Motor neuron (in vitro differentiated cells): ENCODE data around the gene PCDHB9. TPM values are rescaled to one million over a fixed set of nuclear protein-coding genes. Genes with fewer than 3 reads are reported as not detected.
"Not testable (repeated sequence)": the region's sequence is repeated elsewhere in the genome, so short reads cannot be mapped to it uniquely, and the experiment has no call there.

Experiments
- ATAC-seq, 8 experiments: fragments of 200-7000 bp; cut with Tn5 transposase; replicated peaks in 6 of 8; 2 replicates each; pipeline ENCODE4 v1.8.0; 2021; ENCODE audit warnings: mild to moderate bottlenecking in 8 of 8, moderate library complexity in 8 of 8
- H3K27ac ChIP-seq, 2 donors: fragments of 250-450 bp; sonication (Bioruptor Pico); 2 replicates each; pipeline ENCODE4 v1.9.0; 2021; ENCODE audit warnings: antibody characterized with exemption in 2 of 2, mild to moderate bottlenecking in 2 of 2, moderate library complexity in 1 of 2
- H3K4me1 ChIP-seq, 2 donors: fragments of 250-450 bp; sonication (Bioruptor Pico); replicated peaks in 1 of 2; 2 replicates each; pipeline ENCODE4 v1.6.1; 2021; ENCODE audit warnings: antibody characterized with exemption in 2 of 2, mild to moderate bottlenecking in 2 of 2, moderate library complexity in 1 of 2
- H3K4me3 ChIP-seq, 5 donors: fragments of 250-450 bp; sonication (Bioruptor Pico); 2 replicates each; pipeline ENCODE4 v1.9.0; 2021; ENCODE audit warnings: antibody characterized with exemption in 5 of 5, mild to moderate bottlenecking in 5 of 5, moderate library complexity in 4 of 5
- WGBS, 10 experiments: fragments of 450-650 bp; shearing (Covaris generic); methylation state at CpG; one replicate each; pipeline ENCODE4 v1.0.0; 2022; 5-methylcytosine and 5-hydroxymethylcytosine counted together
- in situ Hi-C, 9 experiments: fragments of 400-800 bp; cut with MboI; loops; one replicate each; pipeline ENCODE4 v1.15.0; 2021; ENCODE audit warnings: low sequenced_read_pairs in 9 of 9, low pct_unique_long_range_greater_than_20kb in 2 of 9; ENCODE audit not compliant: unreplicated experiment in 9 of 9
- total RNA-seq, 8 experiments: library from RNA; unstranded; fragments of 300-600 nt; gene quantifications; 2 replicates each; pipeline versions ENCODE4 v1.2.3 to v1.2.4, GENCODE V29; 2022

Gene PCDHB9
- total RNA-seq, result 10 to 100 TPM in 1 of 8 experiments, 1 to 10 TPM in 6, under 1 TPM in 1; 0.72 to 10.1 (median 2.3) TPM

DNA sequence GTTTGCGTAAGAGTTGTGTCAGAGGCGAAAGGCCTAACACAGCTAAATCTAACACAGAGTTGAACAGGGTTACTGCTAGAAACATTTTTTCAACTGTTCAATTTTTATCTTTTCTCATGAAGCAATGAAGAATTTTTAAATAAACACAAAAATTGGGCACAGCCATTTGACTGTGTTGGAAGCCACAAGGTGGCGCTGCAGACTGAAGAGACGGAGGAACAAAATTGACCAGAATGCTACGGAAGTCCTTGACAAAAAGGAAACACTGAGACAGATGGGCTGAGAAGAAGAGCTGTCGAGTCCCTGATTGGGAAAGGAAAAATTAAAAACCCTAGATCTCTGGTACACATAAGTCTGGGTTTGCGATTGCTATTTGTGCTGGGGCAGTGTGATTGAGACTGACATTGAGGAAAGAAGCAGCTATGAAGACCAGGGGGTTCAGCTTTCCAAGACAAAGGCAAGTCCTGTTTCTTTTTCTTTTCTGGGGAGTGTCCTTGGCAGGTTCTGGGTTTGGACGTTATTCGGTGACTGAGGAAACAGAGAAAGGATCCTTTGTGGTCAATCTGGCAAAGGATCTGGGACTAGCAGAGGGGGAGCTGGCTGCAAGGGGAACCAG is at the start of gene PCDHB9:
PCDHB9 (plus strand) TSS at position 265 of the 616 bp plus-strand sequence; CDS start at position 423, 158 bp downstream.
- H3K4me3 ChIP-seq, result peak within 1 kb of the TSS; percentile 13 to 36 (median 21)
- no peaks in the 10 kb centered on the region for H3K4me1 ChIP-seq
- H3K27ac ChIP-seq, result no peak within 1 kb of the TSS
- peak in 3 of 8 experiments; percentile 40 to 43 (median 42) for ATAC-seq
- 8 to 85% (median 33%) methylated on average over 2 to 7 of the region's 9 CpGs; no CpG with 5 or more reads in 1 of the 10 experiments for WGBS, 10 experiments
- in situ Hi-C loops, result loop anchor here in 4 of 9 experiments (25.0 kb wide), 1 partner anchor 375 kb away; no protein-coding TSS in a partner anchor

DNA sequence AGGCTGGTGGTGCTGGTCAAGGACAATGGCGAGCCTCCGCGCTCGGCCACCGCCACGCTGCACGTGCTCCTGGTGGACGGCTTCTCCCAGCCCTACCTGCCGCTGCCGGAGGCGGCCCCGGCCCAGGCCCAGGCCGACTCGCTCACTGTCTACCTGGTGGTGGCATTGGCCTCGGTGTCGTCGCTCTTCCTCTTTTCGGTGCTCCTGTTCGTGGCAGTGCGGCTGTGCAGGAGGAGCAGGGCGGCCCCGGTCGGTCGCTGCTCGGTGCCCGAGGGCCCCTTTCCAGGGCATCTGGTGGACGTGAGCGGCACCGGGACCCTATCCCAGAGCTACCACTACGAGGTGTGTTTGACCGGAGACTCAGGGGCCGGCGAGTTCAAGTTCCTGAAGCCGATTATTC is 49.6 kb upstream of the PCDHB9 start:
- WGBS, 10 experiments, result 25 to 80% (median 31%) methylated on average over 1 to 4 of the region's 34 CpGs; no CpG with 5 or more reads in 7 of the 10 experiments

DNA sequence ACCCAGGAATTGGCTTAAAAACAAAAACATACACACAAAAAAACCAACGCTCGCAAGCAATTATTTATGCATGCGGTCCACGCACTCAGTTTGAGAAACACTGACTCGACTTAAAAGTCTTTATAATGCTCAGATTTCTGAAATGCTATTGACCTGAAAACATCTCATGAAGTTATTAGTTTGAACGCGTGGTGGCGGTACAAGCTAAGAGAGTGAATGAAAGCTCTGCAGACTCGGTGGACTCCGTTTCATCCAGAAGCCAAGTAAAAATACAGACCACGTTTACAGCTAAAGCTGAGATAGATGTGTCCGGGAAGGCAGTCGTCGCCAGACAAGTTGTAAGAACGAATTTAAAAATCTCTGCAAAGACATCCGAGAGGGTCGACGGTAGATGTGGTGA is 37.1 kb upstream of the PCDHB9 start, which contains the start of gene PCDHB6:
PCDHB6 (plus strand) TSS at position 246 of the 400 bp plus-strand sequence. CDS start 201 bp downstream, outside the sequence.
- no peaks in the 10 kb centered on the region for H3K4me1 ChIP-seq
- whole genome bisulfite sequencing, 10 experiments, result 0 to 88% (median 6%) methylated on average over 1 to 18 of the region's 18 CpGs
- H3K4me3 ChIP-seq, result peak within 1 kb of the TSS in 3 of 5 donors; percentile 4 to 34 (median 21)
- H3K27ac ChIP-seq, result no peak within 1 kb of the TSS
- peak in 4 of 8 experiments; percentile 45 to 94 (median 70) for ATAC-seq
- in situ Hi-C loops, result loop anchor here in 1 of 9 experiments (25.0 kb wide), 1 partner anchor 112 kb away; no protein-coding TSS in a partner anchor

More for the DNA sequence above, 49.6 kb upstream of the PCDHB9 start:
- H3K27ac ChIP-seq, H3K4me3 ChIP-seq, ATAC-seq, H3K4me1 ChIP-seq, in situ Hi-C loops: not testable (repeated sequence)

DNA sequence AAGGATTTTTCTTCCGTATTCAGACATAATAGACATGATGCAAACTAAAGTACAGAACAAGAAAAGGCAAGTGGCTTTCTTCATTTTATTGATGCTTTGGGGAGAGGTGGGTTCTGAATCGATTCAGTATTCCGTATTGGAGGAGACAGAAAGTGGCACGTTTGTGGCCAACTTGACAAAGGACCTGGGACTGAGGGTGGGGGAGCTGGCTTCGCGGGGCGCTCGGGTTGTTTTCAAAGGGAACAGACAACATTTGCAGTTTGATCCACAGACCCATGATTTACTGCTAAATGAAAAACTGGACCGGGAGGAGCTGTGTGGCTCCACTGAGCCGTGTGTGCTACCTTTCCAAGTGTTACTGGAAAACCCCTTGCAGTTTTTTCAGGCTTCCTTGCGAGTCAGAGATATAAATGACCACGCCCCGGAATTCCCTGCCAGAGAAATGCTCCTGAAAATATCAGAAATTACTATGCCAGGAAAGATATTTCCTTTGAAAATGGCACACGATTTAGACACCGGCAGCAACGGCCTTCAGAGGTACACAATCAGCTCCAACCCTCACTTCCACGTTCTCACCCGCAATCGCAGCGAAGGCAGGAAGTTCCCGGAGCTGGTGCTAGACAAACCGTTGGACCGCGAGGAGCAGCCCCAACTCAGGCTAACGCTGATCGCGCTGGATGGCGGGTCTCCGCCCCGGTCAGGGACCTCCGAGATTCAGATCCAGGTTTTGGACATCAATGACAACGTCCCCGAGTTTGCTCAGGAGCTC is 36.6 kb upstream of the PCDHB9 start:
- H3K4me3 ChIP-seq, result peak overlapping the region in 3 of 5 donors; percentile 4 to 34 (median 21)
- H3K4me1 ChIP-seq, result no peaks in the 10 kb centered on the region
- H3K27ac ChIP-seq, result no peak overlapping the region
- ATAC-seq, result peak in 3 of 8 experiments; percentile 46 to 53 (median 52)
- WGBS, 10 experiments, result 5 to 96% (median 29%) methylated on average over 2 to 24 of the region's 33 CpGs
- in situ Hi-C loops, result loop anchor here in 1 of 9 experiments (25.0 kb wide), 1 partner anchor 112 kb away; no protein-coding TSS in a partner anchor

- WGBS, 10 experiments, result 0 to 73% (median 8%) methylated on average over 1 to 13 of the region's 13 CpGs; no CpG with 5 or more reads in 3 of the 10 experiments
- Histone ChIP-seq H3K27ac (no peak overlapping the region), H3K4me1 (no peaks in the 10 kb centered on the region), H3K4me3 (peak overlapping the region in 3 of 5 donors; percentile 4 to 34 (median 21))
- in situ Hi-C loops, result loop anchor here in 1 of 9 experiments (25.0 kb wide), 1 partner anchor 111 kb away; no protein-coding TSS in a partner anchor
- ATAC-seq, result no peak
Measured at GRCh38 chr5:141150993-141151325, 36.0 kb upstream of the PCDHB9 start.

GRCh38 chr5:141151632-141152031 is 35.3 kb upstream of the PCDHB9 start:
- in situ Hi-C loops, result loop anchor here in 1 of 9 experiments (25.0 kb wide), 1 partner anchor 111 kb away; no protein-coding TSS in a partner anchor
- ATAC-seq, H3K4me1 ChIP-seq, H3K27ac ChIP-seq: not testable (repeated sequence)
- 90% methylated on average over 16 of the region's 41 CpGs; no CpG with 5 or more reads in 9 of the 10 experiments for WGBS, 10 experiments
- H3K4me3 ChIP-seq, result peak overlapping the region in 1 of 5 donors; percentile 34

GRCh38 chr5:141152096-141152495 is 34.9 kb upstream of the PCDHB9 start:
- not testable (repeated sequence) for H3K27ac ChIP-seq, ATAC-seq, H3K4me1 ChIP-seq
- 0 to 90% (median 73%) methylated on average over 1 to 2 of the region's 36 CpGs; no CpG with 5 or more reads in 7 of the 10 experiments for WGBS, 10 experiments
- in situ Hi-C loops, result loop anchor here in 1 of 9 experiments (25.0 kb wide), 1 partner anchor 110 kb away; no protein-coding TSS in a partner anchor
- H3K4me3 ChIP-seq, result peak overlapping the region in 1 of 5 donors; percentile 14

- WGBS, 10 experiments, result 0 to 100% (median 36%) methylated on average over 1 to 21 of the region's 21 CpGs
- Histone ChIP-seq H3K4me1 (no peaks in the 10 kb centered on the region), H3K4me3 (peak overlapping the region in 3 of 5 donors; percentile 16 to 30 (median 25)), H3K27ac (no peak overlapping the region)
- in situ Hi-C loops, result loop anchor here in 1 of 9 experiments (25.0 kb wide), 1 partner anchor 107 kb away; no protein-coding TSS in a partner anchor
- ATAC-seq, result peak in 3 of 8 experiments; percentile 16 to 40 (median 18)
Measured at GRCh38 chr5:141155540-141156374, 31.2 kb upstream of the PCDHB9 start.

GRCh38 chr5:141157356-141157755 is 29.6 kb upstream of the PCDHB9 start:
- ATAC-seq, H3K4me1 ChIP-seq, H3K27ac ChIP-seq, H3K4me3 ChIP-seq: not testable (repeated sequence)
- in situ Hi-C loops, result loop anchor here in 1 of 9 experiments (25.0 kb wide), 1 partner anchor 105 kb away; no protein-coding TSS in a partner anchor
- 60% methylated on average over 3 of the region's 38 CpGs; no CpG with 5 or more reads in 9 of the 10 experiments for WGBS, 10 experiments

DNA sequence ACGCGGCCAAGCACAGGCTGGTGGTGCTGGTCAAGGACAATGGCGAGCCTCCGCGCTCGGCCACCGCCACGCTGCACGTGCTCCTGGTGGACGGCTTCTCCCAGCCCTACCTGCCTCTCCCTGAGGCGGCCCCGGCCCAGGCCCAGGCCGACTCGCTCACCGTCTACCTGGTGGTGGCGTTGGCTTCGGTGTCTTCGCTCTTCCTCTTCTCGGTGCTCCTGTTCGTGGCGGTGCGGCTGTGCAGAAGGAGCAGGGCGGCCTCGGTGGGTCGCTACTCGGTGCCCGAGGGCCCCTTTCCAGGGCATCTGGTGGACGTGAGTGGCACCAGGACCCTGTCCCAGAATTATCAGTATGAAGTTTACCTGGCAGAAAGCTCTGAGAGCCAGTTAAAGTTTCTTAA is 29.1 kb upstream of the PCDHB9 start:
- not testable (repeated sequence) for H3K4me3 ChIP-seq, H3K4me1 ChIP-seq, ATAC-seq, H3K27ac ChIP-seq
- in situ Hi-C loops, result loop anchor here in 1 of 9 experiments (25.0 kb wide), 1 partner anchor 104 kb away; no protein-coding TSS in a partner anchor
- WGBS, 10 experiments, result 20% methylated on average over 1 of the region's 28 CpGs; no CpG with 5 or more reads in 9 of the 10 experiments

- H3K4me1 ChIP-seq, result no peaks in the 10 kb centered on the region
- peak within 1 kb of the TSS in 1 of 5 donors; percentile 25 for H3K4me3 ChIP-seq
- H3K27ac ChIP-seq, result no peak within 1 kb of the TSS
- in situ Hi-C loops, result loop anchor here in 1 of 9 experiments (25.0 kb wide), 1 partner anchor 90 kb away; no protein-coding TSS in a partner anchor
- WGBS, 10 experiments, result 11 to 80% (median 41%) methylated on average over 3 to 19 of the region's 20 CpGs
- peak in 1 of 8 experiments; percentile 27 for ATAC-seq
Measured at GRCh38 chr5:141172381-141173204, 14.4 kb upstream of the PCDHB9 start, which contains the start of gene PCDHB7. Gene PCDHB7, plus strand, starts transcription at chr5:141172644. Its CDS starts 192 bp downstream, at chr5:141172836.
